ENCODE results near the gene SLAMF1.

The SLAMF1 gene

GRCh38 chr1:160640359-160641123 is 6.3 kb downstream of the SLAMF1 start:
- DNase-seq (ENCODE audit: extremely low read depth in 1 of 2, low read depth in 1 of 2): no peak

- DNase-seq (ENCODE audit: extremely low read depth in 1 of 2, low read depth in 1 of 2): no peak
Measured at GRCh38 chr1:160639652-160640051, 7.2 kb downstream of the SLAMF1 start.

- DNase-seq (ENCODE audit: extremely low read depth in 1 of 2, low read depth in 1 of 2): no peak
Measured at GRCh38 chr1:160638926-160639325, 7.9 kb downstream of the SLAMF1 start.

GRCh38 chr1:160638540-160638857 is 8.3 kb downstream of the SLAMF1 start:
- no peak for DNase-seq (ENCODE audit: extremely low read depth in 1 of 2, low read depth in 1 of 2)

DNA sequence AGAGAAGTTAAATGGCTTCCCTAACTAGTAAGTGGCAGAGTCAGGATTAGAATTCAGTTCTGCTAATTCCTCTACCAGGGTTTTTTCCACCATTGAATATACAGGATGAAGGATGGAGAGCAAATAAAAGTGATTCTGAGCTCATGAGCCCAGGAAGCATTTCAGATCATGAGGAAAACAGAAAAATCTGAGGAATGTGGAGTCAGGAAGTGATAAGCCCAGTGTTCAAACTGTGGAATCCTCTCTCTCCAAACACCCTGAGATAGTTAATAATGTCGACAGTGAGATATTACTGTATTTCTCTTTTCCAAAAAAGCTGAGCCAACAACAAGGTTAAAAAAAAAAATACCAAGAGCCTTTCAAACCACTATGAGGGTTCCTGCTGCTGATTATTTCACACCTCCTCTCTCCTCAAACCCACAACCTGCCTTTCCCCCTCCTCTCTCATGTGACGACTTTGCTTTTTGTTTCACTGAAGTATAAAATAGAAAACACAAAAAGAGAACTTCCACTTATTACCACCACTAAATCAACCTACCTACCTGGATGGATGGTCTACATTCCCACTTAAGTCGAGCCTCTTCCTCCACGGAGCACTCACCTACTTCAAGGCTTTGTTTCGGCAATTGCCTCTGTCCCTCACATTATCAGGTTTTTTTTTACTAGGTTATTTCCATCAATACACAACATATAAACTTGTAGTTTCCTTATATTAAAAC is 8.9 kb downstream of the SLAMF1 start:
- no peak for DNase-seq (ENCODE audit: extremely low read depth in 1 of 2, low read depth in 1 of 2)

DNA sequence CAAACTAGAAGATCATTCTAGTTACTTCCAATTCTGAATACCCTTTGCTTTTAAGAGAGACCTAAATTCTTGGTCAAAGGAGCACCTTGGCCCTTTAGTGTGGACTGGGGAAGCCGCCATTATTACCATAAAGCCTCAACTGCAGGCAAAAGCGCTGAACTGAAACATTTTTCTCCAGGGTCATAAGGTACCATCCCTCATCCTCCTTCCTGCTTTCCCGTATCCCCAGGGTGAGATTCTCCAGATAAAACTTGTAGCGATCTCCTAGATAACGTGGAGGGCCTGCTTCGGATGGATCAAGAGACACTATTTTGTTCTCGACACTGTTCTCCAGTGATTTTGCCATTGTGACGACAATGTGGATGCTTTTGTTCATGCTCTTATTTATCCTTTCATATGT is 9.8 kb downstream of the SLAMF1 start:
- no peak for DNase-seq (ENCODE audit: extremely low read depth in 1 of 2, low read depth in 1 of 2)

GRCh38 chr1:160636547-160636946 is 10.3 kb downstream of the SLAMF1 start:
- DNase-seq (ENCODE audit: extremely low read depth in 1 of 2, low read depth in 1 of 2): no peak

- no peak for DNase-seq (ENCODE audit: extremely low read depth in 1 of 2, low read depth in 1 of 2)
Measured at GRCh38 chr1:160636076-160636475, 10.8 kb downstream of the SLAMF1 start.

GRCh38 chr1:160634543-160635491 is 12.0 kb downstream of the SLAMF1 start:
- DNase-seq (ENCODE audit: extremely low read depth in 1 of 2, low read depth in 1 of 2): no peak

DNA sequence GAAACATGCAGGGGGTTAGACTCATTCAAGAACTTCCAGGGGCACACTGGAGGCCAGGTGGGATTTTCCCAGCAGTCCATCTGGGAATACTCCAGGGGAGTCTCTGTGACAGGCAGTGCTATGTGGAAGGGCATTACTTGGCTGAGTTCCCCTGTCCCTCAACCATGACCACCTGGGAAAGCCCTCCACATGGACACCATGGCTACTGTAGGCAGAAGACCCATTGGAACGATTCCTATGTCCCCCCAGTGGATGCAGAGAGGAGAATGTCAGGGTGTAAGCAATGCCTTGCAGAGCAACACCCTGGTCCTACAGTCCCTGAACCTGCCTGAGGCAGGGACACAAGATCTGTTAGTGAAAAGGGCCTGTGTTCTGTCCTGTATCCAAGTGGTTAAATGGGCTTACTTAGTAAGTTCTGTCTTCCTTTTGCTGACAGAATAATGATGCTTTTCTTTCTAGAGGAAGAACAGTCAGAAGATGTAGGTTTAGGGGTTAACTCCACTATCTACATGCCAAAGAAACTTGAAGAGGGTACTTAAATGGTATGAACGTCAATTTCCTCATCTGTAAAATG is 13.4 kb downstream of the SLAMF1 start:
- no peak for DNase-seq (ENCODE audit: extremely low read depth in 1 of 2, low read depth in 1 of 2)

DNA sequence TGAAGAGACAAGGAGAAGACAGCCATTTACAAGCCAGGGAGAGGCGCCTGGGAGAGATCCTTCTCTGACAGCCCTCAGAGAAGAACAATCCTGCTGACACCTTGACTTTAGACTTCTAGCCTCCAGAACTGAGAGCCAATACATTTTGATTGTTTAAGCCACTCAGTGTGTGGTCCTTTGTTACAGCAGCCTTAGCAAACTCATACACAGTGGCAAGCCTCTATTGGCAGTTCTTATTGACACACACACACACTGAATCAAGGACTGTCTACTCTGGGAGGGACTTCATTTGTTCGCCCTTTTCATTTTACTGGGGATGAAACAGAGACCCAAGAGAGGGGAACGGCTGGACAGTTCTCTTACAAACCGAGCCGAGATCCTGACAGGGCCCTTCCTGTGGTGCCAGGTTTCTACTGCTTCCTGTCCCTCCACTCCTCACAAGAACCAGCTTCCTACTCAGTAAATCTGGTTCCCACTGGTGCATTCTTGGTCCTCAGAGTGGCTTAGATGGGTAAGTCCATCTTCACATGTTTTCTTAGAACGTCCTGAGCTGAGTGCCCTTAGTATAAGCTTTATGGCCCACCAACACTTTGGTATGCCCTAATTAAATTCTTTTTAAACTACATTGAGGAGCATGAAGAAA is 14.7 kb downstream of the SLAMF1 start:
- DNase-seq (ENCODE audit: extremely low read depth in 1 of 2, low read depth in 1 of 2): no peak

GRCh38 chr1:160630523-160631451 is 16.1 kb downstream of the SLAMF1 start:
- DNase-seq (ENCODE audit: extremely low read depth in 1 of 2, low read depth in 1 of 2): no peak

GRCh38 chr1:160629286-160630210 is 17.3 kb downstream of the SLAMF1 start:
- no peak for DNase-seq (ENCODE audit: extremely low read depth in 1 of 2, low read depth in 1 of 2)

GRCh38 chr1:160628799-160629263 is 18.0 kb downstream of the SLAMF1 start:
- DNase-seq (ENCODE audit: extremely low read depth in 1 of 2, low read depth in 1 of 2): no peak

DNA sequence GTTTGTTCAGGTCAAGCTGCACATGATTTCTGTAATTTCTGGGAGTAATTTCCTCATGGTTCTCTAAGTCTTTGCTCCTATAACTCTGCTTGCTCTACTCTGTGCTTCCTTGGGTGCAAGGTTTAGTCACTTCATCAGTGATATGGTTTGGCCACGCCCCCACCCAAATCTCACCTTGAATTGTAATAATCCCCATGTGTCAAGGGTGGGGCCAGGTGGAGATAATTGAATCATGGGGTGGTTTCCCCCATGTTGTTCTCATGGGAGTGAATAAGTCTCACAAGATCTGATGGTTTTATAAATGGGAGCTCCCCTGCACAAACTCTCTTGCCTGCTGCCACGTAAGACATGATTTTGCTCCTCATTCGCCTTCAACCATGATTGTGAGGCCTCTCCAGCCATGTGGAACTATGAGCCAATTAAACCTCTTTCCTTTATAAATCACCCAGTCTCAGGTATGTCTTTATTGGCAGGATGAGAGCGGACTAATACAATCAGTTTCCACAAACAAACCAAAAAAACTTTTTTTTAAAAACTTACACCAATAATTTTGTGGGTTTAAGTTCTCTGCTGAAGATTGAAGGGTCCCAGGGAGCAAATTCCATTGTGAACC is 19.1 kb downstream of the SLAMF1 start:
- peak in 1 of 2 donors; percentile 78 for DNase-seq (ENCODE audit: extremely low read depth in 1 of 2, low read depth in 1 of 2)

DNA sequence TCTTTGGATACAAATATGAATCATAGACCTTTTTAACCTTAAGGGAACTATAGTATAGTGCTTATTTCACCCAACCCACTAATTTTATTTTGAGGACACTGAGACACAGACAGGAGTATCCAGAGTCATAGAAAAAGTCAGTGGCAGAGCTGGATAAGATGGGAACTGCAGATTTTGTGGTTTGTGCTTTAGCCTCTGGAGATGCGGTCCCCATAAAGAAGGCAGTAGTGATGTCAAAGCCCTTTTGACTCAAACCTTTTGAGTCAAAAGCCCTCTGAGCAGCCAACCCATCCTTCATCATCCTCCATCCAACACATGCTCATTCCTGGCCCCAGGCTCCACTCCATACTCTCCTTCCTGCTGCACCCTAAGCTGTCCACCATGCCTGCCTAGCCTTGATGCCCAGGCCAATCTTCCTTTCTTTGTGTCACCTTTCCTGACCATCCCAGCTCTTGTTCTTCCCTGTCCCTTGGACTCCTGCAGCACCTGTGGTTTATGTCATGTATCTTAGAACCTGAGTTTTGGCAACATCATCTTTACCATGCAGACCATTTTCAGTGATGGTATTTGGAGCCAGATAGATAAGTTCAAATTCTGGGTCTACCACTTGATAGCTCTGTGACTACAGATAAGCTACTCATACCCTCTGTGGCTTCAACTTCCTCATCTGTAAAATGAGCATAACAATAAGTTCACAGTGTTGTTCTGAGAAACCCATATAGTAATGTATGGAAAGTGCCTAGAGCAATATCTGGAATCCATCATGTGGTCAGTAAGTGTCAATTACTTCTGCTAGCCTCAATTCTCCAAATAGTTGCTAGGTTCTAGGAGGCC is 20.1 kb downstream of the SLAMF1 start:
- DNase-seq (ENCODE audit: extremely low read depth in 1 of 2, low read depth in 1 of 2): no peak
